ENCODE measurements around the gene PCAT7. TPM values are rescaled to one million over a fixed set of nuclear protein-coding genes. Genes with fewer than 3 reads are reported as not detected.

PCAT7 gene
- total and polyA plus RNA-seq, 2 of the 4 experiments (the other 2 are of a cell fraction) = not detected

GRCh38 chr9:94602666-94603065, 47.8 kb downstream of the PCAT7 start:
- 80% methylated on average over 1 of the region's 6 CpGs; no CpG with 5 or more reads in 1 of the 2 experiments for WGBS, 2 experiments (ENCODE audit: extremely low coverage in 2 of 2, insufficient read length in 1 of 2)
- in situ Hi-C loops (cut with MboI; ENCODE audit: low sequenced_read_pairs) = no loop called here
- Histone ChIP-seq H2AK9ac (replicated peaks; ENCODE audit: low read depth, low read length, poor library complexity) (no peak overlapping the region), H2AK5ac (ENCODE audit: low read depth, low read length) (no peak overlapping the region), H3K79me1 (ENCODE audit: low read depth in 1 of 2, low read length in 2 of 2) (no peaks in the 10 kb centered on the region), H4K20me1 (ENCODE audit: insufficient read depth, low read length) (no peaks in the 10 kb centered on the region), H3K36me3 (ENCODE audit: control insufficient read depth, insufficient read depth, low read length) (no peaks in the 10 kb centered on the region), H3K9ac (ENCODE audit: low read depth, low read length) (no peak overlapping the region), H3K4me3 (ENCODE audit: insufficient read depth, low read depth, low read length) (no peak overlapping the region), H3K14ac (replicated peaks; ENCODE audit: low read depth, low read length) (no peak overlapping the region), H3K4me2 (ENCODE audit: low read depth, low read length) (no peak overlapping the region), H4K5ac (ENCODE audit: low read depth, low read length) (no peak overlapping the region), H3K27me3 (ENCODE audit: control insufficient read depth, insufficient read depth, low read length) (peaks cover 26% of the 10 kb centered on the region), H3K27ac (ENCODE audit: insufficient read depth, low read length) (no peak overlapping the region), H3K4me1 (ENCODE audit: control insufficient read depth, insufficient read depth, low read length) (no peaks in the 10 kb centered on the region), H2BK5ac (ENCODE audit: low read depth, low read length, poor library complexity, severe bottlenecking) (no peak overlapping the region), H2AFZ (replicated peaks; ENCODE audit: low read length, poor library complexity) (no peak overlapping the region), H3K9me3 (ENCODE audit: control insufficient read depth, insufficient read depth, low read length) (no peaks in the 10 kb centered on the region), H4K8ac (ENCODE audit: low read depth in 2 of 2, low read length in 2 of 2) (no peak overlapping the region), H2BK20ac (ENCODE audit: low read depth, low read length) (no peak overlapping the region), H4K91ac (ENCODE audit: insufficient read depth, low read depth, low read length) (no peak overlapping the region), H3K18ac (ENCODE audit: low read depth, low read length) (no peak overlapping the region), H3K4ac (ENCODE audit: low read depth, low read length) (no peak overlapping the region), H3K56ac (ENCODE audit: extremely low read depth, insufficient read depth, low read length) (no peak overlapping the region), H3K23ac (ENCODE audit: low read depth, low read length) (no peak overlapping the region), H2BK120ac (ENCODE audit: low read depth, low read length) (no peak overlapping the region), H2BK15ac (ENCODE audit: low read depth, low read length) (no peak overlapping the region), H3K9me1 (ENCODE audit: insufficient read depth, low read length) (no peaks in the 10 kb centered on the region)
- no TSS peak for BruUV-seq (replicated peaks)
- dilution Hi-C loops (cut with HindIII; ENCODE audit: low sequenced_read_pairs, unreplicated experiment) = no loop called here
- CTCF ChIA-PET = no interaction called here
- ATAC-seq (ENCODE audit: low read depth) (no peak), DNase-seq (no peak)
- TF ChIP-seq CEBPB (IDR thresholded peaks at IDR 0.05; ENCODE audit: low read depth, low read length) (no peak), NFE2L2 (IDR thresholded peaks at IDR 0.05; ENCODE audit: low read depth, low read length) (no peak), CHD1 (IDR thresholded peaks at IDR 0.05; ENCODE audit: low read depth, low read length) (no peak), FOS (IDR thresholded peaks at IDR 0.05; ENCODE audit: low read depth, low read length) (no peak), RAD21 (IDR thresholded peaks at IDR 0.05; ENCODE audit: low read length) (no peak), MAZ (IDR thresholded peaks at IDR 0.05; ENCODE audit: borderline replicate concordance, low read depth, low read length) (no peak), BHLHE40 (IDR thresholded peaks at IDR 0.05; ENCODE audit: low read depth, low read length) (no peak), MXI1 (IDR thresholded peaks at IDR 0.05; ENCODE audit: borderline replicate concordance, low read depth, low read length) (no peak), MAFK (IDR thresholded peaks at IDR 0.05; ENCODE audit: low read depth, low read length) (no peak), CTCF (conservative IDR thresholded peaks at IDR 0.05; ENCODE audit: low read depth, low read length) (no peak), RFX5 (IDR thresholded peaks at IDR 0.05; ENCODE audit: low read depth, low read length) (no peak), POLR2A (IDR thresholded peaks at IDR 0.05; ENCODE audit: low read depth, low read length) (no peak), SMC3 (IDR thresholded peaks at IDR 0.05; ENCODE audit: low read depth, low read length) (no peak), RCOR1 (IDR thresholded peaks at IDR 0.05; ENCODE audit: insufficient replicate concordance, low read length) (no peak)
- TF ChIP-seq, protein P1, sequence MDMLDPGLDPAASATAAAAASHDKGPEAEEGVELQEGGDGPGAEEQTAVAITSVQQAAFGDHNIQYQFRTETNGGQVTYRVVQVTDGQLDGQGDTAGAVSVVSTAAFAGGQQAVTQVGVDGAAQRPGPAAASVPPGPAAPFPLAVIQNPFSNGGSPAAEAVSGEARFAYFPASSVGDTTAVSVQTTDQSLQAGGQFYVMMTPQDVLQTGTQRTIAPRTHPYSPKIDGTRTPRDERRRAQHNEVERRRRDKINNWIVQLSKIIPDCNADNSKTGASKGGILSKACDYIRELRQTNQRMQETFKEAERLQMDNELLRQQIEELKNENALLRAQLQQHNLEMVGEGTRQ (IDR thresholded peaks at IDR 0.05; ENCODE audit: low read depth, low read length) = no peak
- TF ChIP-seq, protein P2, sequence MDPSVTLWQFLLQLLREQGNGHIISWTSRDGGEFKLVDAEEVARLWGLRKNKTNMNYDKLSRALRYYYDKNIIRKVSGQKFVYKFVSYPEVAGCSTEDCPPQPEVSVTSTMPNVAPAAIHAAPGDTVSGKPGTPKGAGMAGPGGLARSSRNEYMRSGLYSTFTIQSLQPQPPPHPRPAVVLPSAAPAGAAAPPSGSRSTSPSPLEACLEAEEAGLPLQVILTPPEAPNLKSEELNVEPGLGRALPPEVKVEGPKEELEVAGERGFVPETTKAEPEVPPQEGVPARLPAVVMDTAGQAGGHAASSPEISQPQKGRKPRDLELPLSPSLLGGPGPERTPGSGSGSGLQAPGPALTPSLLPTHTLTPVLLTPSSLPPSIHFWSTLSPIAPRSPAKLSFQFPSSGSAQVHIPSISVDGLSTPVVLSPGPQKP (IDR thresholded peaks at IDR 0.05; ENCODE audit: borderline replicate concordance, low read depth, low read length) = no peak
- POLR2A ChIA-PET (ENCODE audit: unreplicated experiment) = no interaction called here
- intact Hi-C loops (cut with micrococcal nuclease) = no loop called here

Measured in IMR-90 (cell line).